GM19238 (cell line): ENCODE results near the gene DCUN1D1.

Source experiments
- DNase-seq: peaks from one replicate; pipeline ENCODE4 v3.0.0; 2011; ENCODE audit warnings: low spot score; ENCODE audit not compliant: insufficient read length

DCUN1D1 gene

DNA sequence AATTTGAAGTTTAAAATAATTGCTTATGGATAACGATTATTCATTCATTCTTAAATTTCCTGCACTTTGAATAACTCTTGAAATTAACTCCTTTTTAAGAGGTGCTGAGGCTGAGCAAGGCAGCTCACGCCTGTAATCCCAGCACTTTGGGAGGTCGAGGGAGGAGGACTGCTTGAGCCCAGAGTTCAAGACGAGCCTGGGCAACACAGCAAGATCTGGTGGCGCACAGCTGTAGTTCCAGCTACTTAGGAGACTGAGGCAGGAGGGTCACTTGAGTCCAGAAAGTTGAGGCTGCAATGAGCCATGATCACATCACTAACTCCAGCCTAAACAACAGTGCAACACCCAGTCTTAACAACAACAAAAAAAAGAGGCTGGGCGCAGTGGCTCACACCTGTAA is 8.0 kb downstream of the DCUN1D1 start:
- DNase-seq: no peak

- DNase-seq: no peak
These were observed 8.7 kb downstream of the DCUN1D1 start for GRCh38 chr3:182971637-182972036.

GRCh38 chr3:182970811-182971418 is 9.4 kb downstream of the DCUN1D1 start:
- DNase-seq: no peak

- DNase-seq: no peak
These were observed 10.5 kb downstream of the DCUN1D1 start for GRCh38 chr3:182969853-182970252.

DNA sequence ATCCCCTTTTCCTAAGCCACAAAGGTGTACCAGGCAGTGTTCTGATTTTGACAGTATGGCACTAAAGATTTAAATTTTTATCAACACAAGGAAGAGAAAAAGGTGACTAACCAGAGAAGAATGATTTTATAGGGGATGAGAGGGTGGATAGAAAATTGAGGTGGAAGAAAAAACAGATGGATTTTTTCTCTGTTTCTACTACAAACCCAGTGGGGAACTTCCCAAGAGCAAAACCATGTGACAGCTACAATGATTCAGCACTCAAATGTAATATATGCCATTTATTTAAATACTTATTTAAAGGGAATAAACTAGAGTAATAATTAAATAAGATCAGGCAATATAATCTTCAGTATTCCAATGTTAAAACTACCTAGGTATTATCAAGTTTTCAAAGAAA is 11.1 kb downstream of the DCUN1D1 start:
- no peak for DNase-seq

- no peak for DNase-seq
These were observed 12.8 kb downstream of the DCUN1D1 start for GRCh38 chr3:182967218-182968204.

- DNase-seq: no peak
These were observed 14.4 kb downstream of the DCUN1D1 start for GRCh38 chr3:182965861-182966366.

- no peak for DNase-seq
These were observed 16.2 kb downstream of the DCUN1D1 start for GRCh38 chr3:182964179-182964578.

GRCh38 chr3:182962166-182962565 is 18.2 kb downstream of the DCUN1D1 start:
- DNase-seq: no peak

- DNase-seq: no peak
These were observed 20.6 kb downstream of the DCUN1D1 start for GRCh38 chr3:182959474-182960350.

- DNase-seq: no peak
These were observed 22.6 kb downstream of the DCUN1D1 start for GRCh38 chr3:182957676-182958266.

DNA sequence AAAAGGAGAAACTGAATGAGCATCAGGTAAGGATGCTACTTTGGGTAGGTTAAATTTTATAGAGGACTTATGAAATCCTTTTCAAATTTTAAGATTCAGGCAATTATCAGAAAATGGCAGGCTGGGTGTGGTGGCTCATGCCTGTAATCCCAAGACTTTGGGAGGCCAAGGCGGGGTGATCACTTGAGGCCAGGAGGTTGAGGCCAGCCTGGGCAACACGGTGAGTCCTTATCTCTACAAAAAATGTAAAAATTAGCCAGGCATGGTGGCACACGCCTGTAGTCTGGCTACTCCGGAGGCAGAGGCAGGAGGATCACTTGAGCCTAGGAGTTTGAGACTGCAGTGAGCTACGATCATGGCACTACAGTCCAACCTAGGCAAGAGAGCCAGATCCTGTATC is 23.1 kb downstream of the DCUN1D1 start:
- no peak for DNase-seq

DNA sequence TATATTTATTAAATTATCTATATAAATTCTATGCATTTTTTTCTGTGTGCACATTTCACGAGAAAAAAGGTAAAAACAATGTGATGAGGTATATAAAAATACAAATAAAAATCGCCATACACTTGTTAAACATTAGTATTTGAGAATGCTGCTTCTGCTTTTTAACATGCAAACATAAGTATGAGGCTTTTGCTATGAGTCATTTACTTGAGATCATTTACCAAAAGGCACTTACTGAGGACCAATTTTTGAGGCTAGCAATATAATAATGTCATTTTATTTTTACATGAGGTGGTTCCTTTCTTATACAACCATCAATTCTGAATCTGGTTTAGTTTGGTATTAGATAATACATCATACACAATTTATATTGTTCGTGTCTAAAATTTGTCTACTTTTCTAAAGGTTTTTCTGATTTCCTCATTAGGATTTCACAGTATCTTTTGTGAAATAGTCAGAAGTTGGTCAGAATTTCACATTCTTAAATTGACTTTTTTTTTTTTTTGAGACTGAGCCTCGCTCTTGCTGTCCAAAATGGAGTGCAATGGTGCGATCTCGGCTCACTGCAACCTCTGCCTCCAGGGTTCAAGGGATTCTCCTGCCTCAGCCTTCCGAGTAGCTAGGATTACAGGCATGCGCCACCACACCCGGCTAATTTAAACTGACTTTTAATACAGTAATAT is 25.6 kb downstream of the DCUN1D1 start:
- DNase-seq: no peak

GRCh38 chr3:182949688-182950087 is 30.6 kb downstream of the DCUN1D1 start:
- DNase-seq: no peak

DNA sequence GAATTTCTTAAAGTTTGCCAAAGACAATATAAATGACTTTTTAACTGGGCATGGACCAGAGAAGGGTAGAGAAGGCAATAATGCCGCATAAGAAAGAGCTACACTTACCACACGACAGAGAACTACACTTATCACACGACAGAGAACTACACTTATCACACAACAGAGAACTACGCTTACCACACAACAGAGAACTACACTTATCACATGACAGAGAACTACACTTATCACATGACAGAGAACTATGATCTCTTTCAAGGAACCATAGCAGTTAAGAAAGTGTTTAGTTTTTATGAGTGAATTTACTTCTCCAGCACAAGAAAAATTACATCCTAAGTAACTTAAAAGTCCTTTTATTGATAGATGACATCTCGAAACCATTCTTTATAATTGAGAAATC is 32.0 kb downstream of the DCUN1D1 start:
- no peak for DNase-seq

DNA sequence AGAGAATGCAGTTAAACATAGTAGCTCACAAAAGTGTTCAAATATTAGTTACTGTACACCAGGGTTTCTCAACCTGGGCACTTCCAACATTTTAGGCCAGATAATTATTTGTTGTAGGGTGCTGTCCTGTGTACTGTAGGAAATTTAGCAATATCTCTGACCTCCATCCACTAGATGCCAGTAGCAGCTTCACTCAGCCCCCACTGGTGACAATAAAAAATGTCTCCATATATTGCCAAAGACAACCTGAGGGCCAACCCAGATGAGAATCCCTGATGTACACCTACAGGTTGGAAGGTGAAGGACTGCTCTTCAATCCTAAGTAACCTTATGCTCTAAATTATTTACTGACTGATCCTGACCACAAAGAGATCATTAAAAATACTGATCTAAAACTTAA is 32.5 kb downstream of the DCUN1D1 start:
- DNase-seq: no peak

GRCh38 chr3:182941719-182942118 is 38.6 kb downstream of the DCUN1D1 start:
- no peak for DNase-seq

- no peak for DNase-seq
These were observed 40.0 kb downstream of the DCUN1D1 start for GRCh38 chr3:182940266-182940808.

DNA sequence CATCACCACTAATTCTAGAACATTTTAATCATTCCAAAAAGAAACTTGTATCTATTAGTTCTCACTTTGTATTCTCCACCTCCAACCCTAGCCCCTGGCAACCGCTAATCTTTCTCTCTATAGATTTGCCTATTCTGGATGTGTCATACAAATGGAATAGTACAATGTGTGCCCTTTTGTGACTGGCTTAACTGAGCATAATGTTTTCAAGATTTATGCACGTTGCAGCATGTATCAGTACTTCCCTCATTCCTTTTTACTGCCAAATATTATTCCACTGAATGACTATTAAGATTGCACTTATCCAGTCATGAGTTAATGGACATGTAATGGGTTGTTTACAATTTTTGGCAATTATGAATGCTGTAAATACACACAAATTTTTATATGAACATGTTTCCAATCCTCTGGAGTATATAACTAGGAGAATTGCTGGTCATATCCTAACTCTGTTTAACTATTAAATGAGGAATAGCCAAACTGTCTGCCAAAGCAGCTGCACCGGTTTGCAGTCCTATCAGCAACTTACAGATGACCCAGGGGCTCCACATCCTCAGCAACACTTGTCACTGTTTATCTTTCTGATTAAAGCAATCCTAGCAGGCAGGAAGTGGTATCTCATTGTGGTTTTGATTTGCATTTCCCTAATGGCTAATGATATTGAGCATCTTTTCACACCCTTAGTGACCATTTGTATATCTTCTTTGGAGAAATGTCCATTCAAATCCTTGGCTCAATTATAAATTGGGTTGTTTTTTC is 42.9 kb downstream of the DCUN1D1 start:
- DNase-seq: no peak

DNA sequence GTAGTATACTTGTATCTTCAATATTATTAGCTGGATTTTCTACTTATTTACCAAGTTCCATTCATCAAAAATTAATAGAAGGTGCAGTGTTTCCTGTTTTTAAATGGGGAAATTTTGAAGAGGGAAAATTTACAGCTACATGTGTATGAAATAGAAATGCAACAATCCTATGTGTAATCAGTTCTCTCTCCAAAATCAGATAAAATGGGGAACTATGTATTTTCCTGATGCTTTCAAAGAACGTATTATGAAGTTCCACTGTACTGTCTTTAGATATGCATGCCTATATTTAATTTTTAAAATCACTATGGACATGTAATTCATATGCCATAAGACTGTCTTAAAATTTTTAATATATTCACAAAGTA is 43.4 kb downstream of the DCUN1D1 start:
- no peak for DNase-seq
